PC-3 (cell line): Measurements from ENCODE around the gene TAP2. TPM values are rescaled to one million over a fixed set of nuclear protein-coding genes. Genes with fewer than 3 reads are reported as not detected.

Source experiments
- ATAC-seq: fragments of 200-7000 bp; cut with Tn5 transposase; 2 replicates; pipeline ENCODE4 v1.9.1; 2020; ENCODE audit warnings: mild to moderate bottlenecking, moderate library complexity
- BruUV-seq: library from RNA; stranded (reverse); fragments of 400-500 nt; replicated peaks from 2 replicates; lab custom pipeline; 2021; lab: Mats Ljungman, UMichigan
- CTCF ChIA-PET: fragments of 300-600 bp; sonication (Branson Sonifier 250); formaldehyde crosslinking; loops from one replicate; lab custom pipeline; 2022; ENCODE audit warnings: antibody characterized with exemption; lab: Charles Lee
- POLR2A ChIA-PET: fragments of 300-600 bp; sonication (Branson Sonifier 250); formaldehyde crosslinking; loops from one replicate; lab custom pipeline; 2022; ENCODE audit warnings: antibody characterized with exemption; ENCODE audit not compliant: unreplicated experiment; lab: Charles Lee
- DNase-seq: peaks from one replicate; pipeline ENCODE4 v3.0.0-alpha.2; 2015
- H2AFZ ChIP-seq: fragments of 300-600 bp; sonication (generic); 2 replicates; pipeline ENCODE4 v1.6.0; 2016; ENCODE audit warnings: antibody characterized with exemption, low read length
- H3F3A ChIP-seq: fragments of 300-600 bp; sonication (generic); one replicate; pipeline ENCODE4 v1.6.0; 2017; ENCODE audit warnings: antibody characterized with exemption, low read length, control low read depth, mild to moderate bottlenecking; ENCODE audit not compliant: unreplicated experiment
- H3K27ac ChIP-seq: fragments of 300-600 bp; sonication (generic); 2 replicates; pipeline ENCODE4 v1.5.1; 2016; ENCODE audit warnings: mild to moderate bottlenecking, low read length
- H3K27me3 ChIP-seq: fragments of 300-600 bp; sonication (generic); 2 replicates; pipeline ENCODE4 v1.6.1; 2016; ENCODE audit warnings: low read length, mixed read lengths
- H3K36me3 ChIP-seq: fragments of 300-600 bp; sonication (generic); 2 replicates; pipeline ENCODE4 v1.6.1; 2016; ENCODE audit warnings: low read depth, mixed run types, low read length, mixed read lengths
- H3K4me1 ChIP-seq: fragments of 300-600 bp; sonication (generic); 2 replicates; pipeline ENCODE4 v1.5.1; 2016; ENCODE audit warnings: low read length; ENCODE audit not compliant: insufficient read depth
- H3K4me2 ChIP-seq: fragments of 300-600 bp; sonication (generic); 2 replicates; pipeline ENCODE4 v1.6.0; 2016; ENCODE audit warnings: low read length
- H3K4me3 ChIP-seq: fragments of 300-600 bp; sonication (generic); 2 replicates; pipeline ENCODE4 v1.5.1; 2016; ENCODE audit warnings: mild to moderate bottlenecking, low read length, mixed read lengths
- H3K79me2 ChIP-seq: fragments of 300-600 bp; sonication (generic); 2 replicates; pipeline ENCODE4 v1.6.1; 2017; ENCODE audit warnings: low read length, mixed read lengths
- H3K9ac ChIP-seq: fragments of 300-600 bp; sonication (generic); 2 replicates; pipeline ENCODE4 v1.6.0; 2016; ENCODE audit warnings: mild to moderate bottlenecking, low read length
- H3K9me2 ChIP-seq: fragments of 300-600 bp; sonication (generic); replicated peaks from 2 replicates; pipeline ENCODE4 v1.6.1; 2016; ENCODE audit warnings: mixed run types, low read length, mixed read lengths
- H3K9me3 ChIP-seq: fragments of 300-600 bp; sonication (generic); 2 replicates; pipeline ENCODE4 v1.6.1; 2016; ENCODE audit warnings: low read length, mixed read lengths
- H4K20me1 ChIP-seq: fragments of 300-600 bp; sonication (generic); 2 replicates; pipeline ENCODE4 v1.6.1; 2016; ENCODE audit warnings: low read length, mixed read lengths
- EZH2 ChIP-seq: fragments of 300-600 bp; sonication (generic); IDR thresholded peaks from one replicate; pipeline ENCODE4 v1.6.1; 2017; ENCODE audit warnings: antibody characterized with exemption, mild to moderate bottlenecking, low read length; ENCODE audit not compliant: unreplicated experiment
- EZH2phosphoT487 ChIP-seq: fragments of 300-600 bp; sonication (generic); IDR thresholded peaks from 2 replicates; pipeline ENCODE4 v1.6.1; 2018; ENCODE audit warnings: mild to moderate bottlenecking, antibody characterized with exemption, low read length, borderline replicate concordance
- intact Hi-C: fragments of 100-400 bp; cut with micrococcal nuclease; formaldehyde crosslinking; loops from 2 replicates; pipeline ENCODE4 v1.9.0; 2023
- total RNA-seq: library from RNA; depleted of rRNA; stranded (reverse); fragments of >200 nt; gene quantifications from 2 replicates; pipeline ENCODE4 v1.2.3, GENCODE V29; 2014
- TF ChIP-seq, protein P1 (sequence below): fragments of 300-600 bp; sonication (generic); conservative IDR thresholded peaks from 2 replicates; pipeline ENCODE4 v1.5.1; 2017; ENCODE audit warnings: antibody characterized with exemption, low read depth, mild to moderate bottlenecking, low read length

Gene TAP2
- total RNA-seq, 1 experiment from 2014 or later: 93.0 TPM

DNA sequence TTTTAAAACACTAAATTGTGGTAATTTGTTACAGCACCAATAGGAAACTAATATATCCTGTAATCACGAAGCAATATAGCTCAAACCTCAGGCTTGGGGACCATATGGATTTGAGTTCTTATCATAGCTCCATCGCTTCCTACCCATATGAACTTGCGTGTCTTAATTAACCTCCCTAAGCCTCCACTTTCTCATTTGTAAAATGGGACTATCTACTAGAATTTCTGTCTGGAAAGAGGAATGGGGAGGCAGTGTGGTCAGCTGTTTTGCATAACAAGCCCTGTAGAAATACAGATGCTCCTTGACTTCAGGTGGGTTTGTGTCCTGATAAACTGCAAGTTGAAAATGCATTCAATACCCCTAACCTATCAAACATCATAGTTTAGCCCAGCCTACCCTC, 38.8 kb downstream of the TAP2 start:
- ATAC-seq: no peak
- no peaks in the 10 kb centered on the region for H3K79me2 ChIP-seq
- H3F3A ChIP-seq: no peaks in the 10 kb centered on the region
- CTCF ChIA-PET: interaction anchor here (1.6 kb wide), 1 partner anchor 68 kb away, joined by 5 read pairs; no protein-coding TSS in a partner anchor
- H3K9me2 ChIP-seq: no peaks in the 10 kb centered on the region
- no peak overlapping the region for H3K4me2 ChIP-seq
- H2AFZ ChIP-seq: no peak overlapping the region
- TF ChIP-seq EZH2 (no peak), EZH2phosphoT487 (no peak)
- TF ChIP-seq, protein P1, sequence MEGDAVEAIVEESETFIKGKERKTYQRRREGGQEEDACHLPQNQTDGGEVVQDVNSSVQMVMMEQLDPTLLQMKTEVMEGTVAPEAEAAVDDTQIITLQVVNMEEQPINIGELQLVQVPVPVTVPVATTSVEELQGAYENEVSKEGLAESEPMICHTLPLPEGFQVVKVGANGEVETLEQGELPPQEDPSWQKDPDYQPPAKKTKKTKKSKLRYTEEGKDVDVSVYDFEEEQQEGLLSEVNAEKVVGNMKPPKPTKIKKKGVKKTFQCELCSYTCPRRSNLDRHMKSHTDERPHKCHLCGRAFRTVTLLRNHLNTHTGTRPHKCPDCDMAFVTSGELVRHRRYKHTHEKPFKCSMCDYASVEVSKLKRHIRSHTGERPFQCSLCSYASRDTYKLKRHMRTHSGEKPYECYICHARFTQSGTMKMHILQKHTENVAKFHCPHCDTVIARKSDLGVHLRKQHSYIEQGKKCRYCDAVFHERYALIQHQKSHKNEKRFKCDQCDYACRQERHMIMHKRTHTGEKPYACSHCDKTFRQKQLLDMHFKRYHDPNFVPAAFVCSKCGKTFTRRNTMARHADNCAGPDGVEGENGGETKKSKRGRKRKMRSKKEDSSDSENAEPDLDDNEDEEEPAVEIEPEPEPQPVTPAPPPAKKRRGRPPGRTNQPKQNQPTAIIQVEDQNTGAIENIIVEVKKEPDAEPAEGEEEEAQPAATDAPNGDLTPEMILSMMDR: no peak
- no peaks in the 10 kb centered on the region for H3K4me1 ChIP-seq
- intact Hi-C loops: loop anchor here (5.0 kb wide), 1 partner anchor 367 kb away; no protein-coding TSS in a partner anchor
- H4K20me1 ChIP-seq: no peaks in the 10 kb centered on the region
- H3K27me3 ChIP-seq: peaks cover 77% of the 10 kb centered on the region
- POLR2A ChIA-PET: no interaction called here
- no peak overlapping the region for H3K9ac ChIP-seq
- H3K36me3 ChIP-seq: no peaks in the 10 kb centered on the region
- H3K4me3 ChIP-seq: no peak overlapping the region
- DNase-seq: no peak
- BruUV-seq: no TSS peak
- no peak overlapping the region for H3K27ac ChIP-seq
- H3K9me3 ChIP-seq: no peaks in the 10 kb centered on the region

DNA sequence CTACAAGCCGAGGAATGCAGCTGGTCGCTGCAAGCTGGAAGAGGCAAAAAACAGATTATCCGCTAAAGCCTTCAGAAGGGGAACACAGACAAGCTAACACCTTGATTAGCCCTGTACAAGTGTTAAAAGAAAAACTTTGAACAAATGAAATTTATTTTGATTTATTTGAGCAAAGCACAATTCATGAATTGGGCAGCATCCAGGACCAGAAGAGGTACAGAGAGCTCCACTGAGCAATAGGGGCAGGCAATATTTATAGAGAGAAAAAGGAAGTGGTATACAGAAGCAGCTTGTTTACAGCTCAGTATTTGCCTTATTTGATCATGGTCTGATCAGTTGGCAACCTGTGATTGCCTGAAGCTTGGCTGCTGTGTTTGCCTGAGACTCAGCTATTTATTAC, 39.4 kb downstream of the TAP2 start:
- no peak overlapping the region for H3K4me3 ChIP-seq
- BruUV-seq: no TSS peak
- H3K9me2 ChIP-seq: no peaks in the 10 kb centered on the region
- intact Hi-C loops: loop anchor here (5.0 kb wide), 1 partner anchor 367 kb away; no protein-coding TSS in a partner anchor
- H3K9ac ChIP-seq: no peak overlapping the region
- TF ChIP-seq EZH2 (no peak), EZH2phosphoT487 (no peak)
- TF ChIP-seq, protein P1: no peak
- no peak overlapping the region for H2AFZ ChIP-seq
- POLR2A ChIA-PET: no interaction called here
- CTCF ChIA-PET: interaction anchor here (0.6 to 1.6 kb wide), 2 partner anchors 69 to 134 kb away, joined by 3 to 5 read pairs; no protein-coding TSS in a partner anchor
- H3K4me2 ChIP-seq: no peak overlapping the region
- H3K27me3 ChIP-seq: peaks cover 77% of the 10 kb centered on the region
- H4K20me1 ChIP-seq: no peaks in the 10 kb centered on the region
- no peak for DNase-seq
- H3K79me2 ChIP-seq: no peaks in the 10 kb centered on the region
- H3F3A ChIP-seq: no peaks in the 10 kb centered on the region
- H3K36me3 ChIP-seq: no peaks in the 10 kb centered on the region
- no peak for ATAC-seq
- H3K4me1 ChIP-seq: no peaks in the 10 kb centered on the region
- H3K9me3 ChIP-seq: no peaks in the 10 kb centered on the region
- no peak overlapping the region for H3K27ac ChIP-seq
